SK-N-SH treated with all-trans-retinoic acid at 6 μM for 48 hours (cell line): ENCODE data around the gene FBXL13.

ENCODE experiments used
- BACH2 ChIP-seq: fragments of 250-450 bp; sonication (Bioruptor Pico); IDR thresholded peaks from 2 replicates; pipeline ENCODE4 v1.9.0; 2021; ENCODE audit warnings: mild to moderate bottlenecking, borderline replicate concordance
- CSDC2 ChIP-seq: fragments of 250-450 bp; sonication (Bioruptor Pico); IDR thresholded peaks from 2 replicates; pipeline ENCODE4 v1.5.0; 2020; ENCODE audit warnings: mild to moderate bottlenecking, moderate library complexity
- ISL1 ChIP-seq: fragments of 250-450 bp; sonication (Bioruptor Pico); IDR thresholded peaks from 2 replicates; pipeline ENCODE4 v2.1.2; 2022; ENCODE audit warnings: mild to moderate bottlenecking, moderate library complexity
- OSR1 ChIP-seq: fragments of 250-450 bp; sonication (Bioruptor Pico); IDR thresholded peaks from 2 replicates; pipeline ENCODE4 v1.8.0; 2022; ENCODE audit warnings: moderate library complexity, mild to moderate bottlenecking, inconsistent platforms
- RARB ChIP-seq: fragments of 250-450 bp; sonication (Bioruptor Pico); IDR thresholded peaks from 2 replicates; pipeline ENCODE4 v1.8.0; 2021; ENCODE audit warnings: mild to moderate bottlenecking, moderate library complexity
- TCF4 ChIP-seq: fragments of 250-450 bp; sonication (Bioruptor Pico); IDR thresholded peaks from 2 replicates; pipeline ENCODE4 v1.8.0; 2021; ENCODE audit warnings: mild to moderate bottlenecking, moderate library complexity, borderline replicate concordance
- TOX ChIP-seq: fragments of 250-450 bp; sonication (Bioruptor Pico); IDR thresholded peaks from 2 replicates; pipeline ENCODE4 v1.8.0; 2021; ENCODE audit warnings: mild to moderate bottlenecking, moderate library complexity, borderline replicate concordance
- ZFP3 ChIP-seq: fragments of 250-450 bp; sonication (Bioruptor Pico); IDR thresholded peaks from 2 replicates; pipeline ENCODE4 v1.5.0; 2020; ENCODE audit warnings: mild to moderate bottlenecking, moderate library complexity
- ZFP30 ChIP-seq: fragments of 450-650 bp; formaldehyde crosslinking; IDR thresholded peaks from 2 replicates; pipeline ENCODE4 v1.5.0; 2022; ENCODE audit warnings: mild to moderate bottlenecking, moderate library complexity
- ZNF565 ChIP-seq: fragments of 450-650 bp; formaldehyde crosslinking; conservative IDR thresholded peaks from 2 replicates; pipeline ENCODE4 v1.5.0; 2020; ENCODE audit warnings: low read depth, mild to moderate bottlenecking, moderate library complexity
- ZNF70 ChIP-seq: fragments of 450-650 bp; formaldehyde crosslinking; IDR thresholded peaks from 2 replicates; pipeline ENCODE4 v1.5.0; 2020; ENCODE audit warnings: mild to moderate bottlenecking, moderate library complexity
- TF ChIP-seq, protein P1 (sequence below): fragments of 250-450 bp; sonication (Bioruptor Pico); IDR thresholded peaks from 2 replicates; pipeline ENCODE4 v1.5.1; 2020; ENCODE audit warnings: low read depth, mild to moderate bottlenecking, moderate library complexity
- TF ChIP-seq, protein P2 (sequence below): fragments of 250-450 bp; sonication (Bioruptor Pico); IDR thresholded peaks from 2 replicates; pipeline ENCODE4 v1.8.0; 2020; ENCODE audit warnings: mild to moderate bottlenecking, moderate library complexity, borderline replicate concordance

DNA sequence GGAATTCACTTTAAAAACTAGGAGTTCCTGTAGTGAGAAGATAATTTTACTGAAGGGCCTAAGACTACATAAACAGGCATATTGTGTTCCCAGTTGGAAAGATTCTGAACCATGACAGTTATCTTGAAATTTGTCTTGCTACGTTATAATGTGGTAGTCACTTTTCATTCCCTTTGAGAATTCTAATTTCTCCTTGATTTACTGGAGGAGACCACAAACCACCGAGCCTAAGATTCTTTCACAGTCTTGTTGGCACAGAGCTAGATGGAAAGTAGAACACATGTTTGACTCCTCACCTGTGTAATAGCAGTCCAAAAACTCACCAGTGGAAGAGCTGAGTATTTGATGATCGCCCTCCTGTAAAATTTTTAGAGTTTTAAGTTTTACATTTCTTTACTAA, 5.2 kb upstream of the FBXL13 start:
- TF ChIP-seq TCF4 (CRISPR knock-in tag) (no peak), ZFP3 (CRISPR knock-in tag) (no peak), ZNF70 (no peak), TOX (CRISPR knock-in tag) (no peak), RARB (no peak), ZFP30 (no peak), OSR1 (CRISPR knock-in tag) (no peak), ZNF565 (CRISPR knock-in tag) (no peak), BACH2 (CRISPR knock-in tag) (no peak), CSDC2 (CRISPR knock-in tag) (no peak), ISL1 (CRISPR knock-in tag) (no peak)
- TF ChIP-seq, protein P1, sequence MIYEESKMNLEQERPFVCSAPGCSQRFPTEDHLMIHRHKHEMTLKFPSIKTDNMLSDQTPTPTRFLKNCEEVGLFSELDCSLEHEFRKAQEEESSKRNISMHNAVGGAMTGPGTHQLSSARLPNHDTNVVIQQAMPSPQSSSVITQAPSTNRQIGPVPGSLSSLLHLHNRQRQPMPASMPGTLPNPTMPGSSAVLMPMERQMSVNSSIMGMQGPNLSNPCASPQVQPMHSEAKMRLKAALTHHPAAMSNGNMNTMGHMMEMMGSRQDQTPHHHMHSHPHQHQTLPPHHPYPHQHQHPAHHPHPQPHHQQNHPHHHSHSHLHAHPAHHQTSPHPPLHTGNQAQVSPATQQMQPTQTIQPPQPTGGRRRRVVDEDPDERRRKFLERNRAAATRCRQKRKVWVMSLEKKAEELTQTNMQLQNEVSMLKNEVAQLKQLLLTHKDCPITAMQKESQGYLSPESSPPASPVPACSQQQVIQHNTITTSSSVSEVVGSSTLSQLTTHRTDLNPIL (CRISPR knock-in tag), result no peak
- TF ChIP-seq, protein P2, sequence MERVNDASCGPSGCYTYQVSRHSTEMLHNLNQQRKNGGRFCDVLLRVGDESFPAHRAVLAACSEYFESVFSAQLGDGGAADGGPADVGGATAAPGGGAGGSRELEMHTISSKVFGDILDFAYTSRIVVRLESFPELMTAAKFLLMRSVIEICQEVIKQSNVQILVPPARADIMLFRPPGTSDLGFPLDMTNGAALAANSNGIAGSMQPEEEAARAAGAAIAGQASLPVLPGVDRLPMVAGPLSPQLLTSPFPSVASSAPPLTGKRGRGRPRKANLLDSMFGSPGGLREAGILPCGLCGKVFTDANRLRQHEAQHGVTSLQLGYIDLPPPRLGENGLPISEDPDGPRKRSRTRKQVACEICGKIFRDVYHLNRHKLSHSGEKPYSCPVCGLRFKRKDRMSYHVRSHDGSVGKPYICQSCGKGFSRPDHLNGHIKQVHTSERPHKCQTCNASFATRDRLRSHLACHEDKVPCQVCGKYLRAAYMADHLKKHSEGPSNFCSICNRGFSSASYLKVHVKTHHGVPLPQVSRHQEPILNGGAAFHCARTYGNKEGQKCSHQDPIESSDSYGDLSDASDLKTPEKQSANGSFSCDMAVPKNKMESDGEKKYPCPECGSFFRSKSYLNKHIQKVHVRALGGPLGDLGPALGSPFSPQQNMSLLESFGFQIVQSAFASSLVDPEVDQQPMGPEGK (CRISPR knock-in tag), result no peak
